IMR-90 (cell line): ENCODE data around the gene MARS1. TPM values are rescaled to one million over a fixed set of nuclear protein-coding genes. Genes with fewer than 3 reads are reported as not detected.

Source experiments
- ATAC-seq: fragments of 200-7000 bp; cut with Tn5 transposase; 2 replicates; pipeline ENCODE4 v1.9.1; 2020; ENCODE audit warnings: low read depth, mild to moderate bottlenecking, moderate library complexity
- BruUV-seq: library from RNA; stranded (reverse); fragments of 400-500 nt; replicated peaks from 2 replicates; lab custom pipeline; 2021; lab: Mats Ljungman, UMichigan
- CTCF ChIA-PET: fragments of 300-600 bp; formaldehyde crosslinking; extraction: SDS; loops from one replicate; lab custom pipeline; 2021; ENCODE audit warnings: antibody characterized with exemption; lab: Yijun Ruan, JAX
- POLR2A ChIA-PET: fragments of 300-600 bp; sonication (Branson Sonifier 250); formaldehyde crosslinking; loops from one replicate; lab custom pipeline; 2022; ENCODE audit warnings: antibody characterized with exemption; ENCODE audit not compliant: unreplicated experiment; lab: Charles Lee
- DNase-seq: peaks from one replicate; pipeline ENCODE4 v3.0.0; 2013
- H2AFZ ChIP-seq: replicated peaks from 2 replicates; pipeline ENCODE3; 2013; ENCODE audit warnings: low read length, mild to moderate bottlenecking; ENCODE audit not compliant: poor library complexity
- H2AK5ac ChIP-seq: 2 replicates; pipeline ENCODE4 v1.6.1; 2013; ENCODE audit warnings: low read depth, low read length, inconsistent platforms
- H2AK9ac ChIP-seq: replicated peaks from 2 replicates; pipeline ENCODE3; 2013; ENCODE audit warnings: mild to moderate bottlenecking, low read depth, low read length, moderate library complexity; ENCODE audit not compliant: poor library complexity
- H2BK120ac ChIP-seq: 2 replicates; pipeline ENCODE4 v1.6.1; 2013; ENCODE audit warnings: low read depth, low read length, inconsistent platforms
- H2BK15ac ChIP-seq: 3 replicates; pipeline ENCODE4 v1.6.1; 2013; ENCODE audit warnings: low read depth, low read length, inconsistent platforms
- H2BK20ac ChIP-seq: 2 replicates; pipeline ENCODE4 v1.6.1; 2013; ENCODE audit warnings: low read depth, mild to moderate bottlenecking, inconsistent platforms, low read length, moderate library complexity
- H2BK5ac ChIP-seq: 2 replicates; pipeline ENCODE4 v1.6.1; 2013; ENCODE audit warnings: mild to moderate bottlenecking, low read depth, low read length, inconsistent platforms; ENCODE audit not compliant: poor library complexity, severe bottlenecking
- H3K14ac ChIP-seq: replicated peaks from 2 replicates; pipeline ENCODE4 v1.6.1; 2013; ENCODE audit warnings: low read depth, low read length, inconsistent platforms
- H3K18ac ChIP-seq: 2 replicates; pipeline ENCODE4 v1.6.1; 2013; ENCODE audit warnings: low read depth, low read length, control low read depth
- H3K23ac ChIP-seq: 2 replicates; pipeline ENCODE4 v1.6.1; 2013; ENCODE audit warnings: low read depth, low read length, inconsistent platforms
- H3K27ac ChIP-seq: 2 replicates; pipeline ENCODE4 v1.5.1; 2013; ENCODE audit warnings: mild to moderate bottlenecking, control low read depth, low read length; ENCODE audit not compliant: insufficient read depth
- H3K27me3 ChIP-seq: 2 replicates; pipeline ENCODE4 v1.6.1; 2013; ENCODE audit warnings: low read length; ENCODE audit not compliant: control insufficient read depth, insufficient read depth
- H3K36me3 ChIP-seq: 2 replicates; pipeline ENCODE4 v1.6.1; 2013; ENCODE audit warnings: low read length, mixed read lengths; ENCODE audit not compliant: control insufficient read depth, insufficient read depth
- H3K4ac ChIP-seq: 2 replicates; pipeline ENCODE4 v1.6.1; 2013; ENCODE audit warnings: low read depth, low read length, inconsistent platforms
- H3K4me1 ChIP-seq: 2 replicates; pipeline ENCODE4 v1.6.1; 2013; ENCODE audit warnings: low read length, mixed read lengths; ENCODE audit not compliant: control insufficient read depth, insufficient read depth
- H3K4me2 ChIP-seq: 2 replicates; pipeline ENCODE4 v1.6.1; 2013; ENCODE audit warnings: low read depth, mild to moderate bottlenecking, control low read depth, low read length, moderate library complexity
- H3K4me3 ChIP-seq: 2 replicates; pipeline ENCODE4 v1.5.1; 2013; ENCODE audit warnings: low read depth, mild to moderate bottlenecking, control low read depth, low read length, moderate library complexity; ENCODE audit not compliant: insufficient read depth
- H3K56ac ChIP-seq: 2 replicates; pipeline ENCODE4 v1.6.1; 2013; ENCODE audit warnings: low read length, inconsistent platforms; ENCODE audit not compliant: insufficient read depth; ENCODE audit errors: extremely low read depth
- H3K79me1 ChIP-seq, 2 experiments: 2 replicates each; pipeline ENCODE4 v1.6.1; 2013; ENCODE audit warnings: low read length in 2 of 2, inconsistent platforms in 1 of 2, low read depth in 1 of 2
- H3K9ac ChIP-seq: 2 replicates; pipeline ENCODE4 v1.6.1; 2013; ENCODE audit warnings: low read depth, low read length, control low read depth
- H3K9me1 ChIP-seq: 2 replicates; pipeline ENCODE4 v1.6.1; 2013; ENCODE audit warnings: low read length, inconsistent platforms; ENCODE audit not compliant: insufficient read depth
- H3K9me3 ChIP-seq: 2 replicates; pipeline ENCODE4 v1.6.1; 2013; ENCODE audit warnings: low read length; ENCODE audit not compliant: control insufficient read depth, insufficient read depth
- H4K20me1 ChIP-seq: 2 replicates; pipeline ENCODE4 v1.6.1; 2013; ENCODE audit warnings: low read length, inconsistent platforms; ENCODE audit not compliant: insufficient read depth
- H4K5ac ChIP-seq: 2 replicates; pipeline ENCODE4 v1.6.1; 2013; ENCODE audit warnings: mild to moderate bottlenecking, low read depth, low read length, control low read depth
- H4K8ac ChIP-seq, 2 experiments: 2 replicates each; pipeline ENCODE4 v1.6.1; 2013; ENCODE audit warnings: low read depth in 2 of 2, low read length in 2 of 2, control low read depth in 1 of 2, inconsistent platforms in 1 of 2
- H4K91ac ChIP-seq: 2 replicates; pipeline ENCODE4 v1.6.1; 2013; ENCODE audit warnings: low read depth, low read length, inconsistent platforms; ENCODE audit not compliant: insufficient read depth
- BHLHE40 ChIP-seq: fragments of 150-350 bp; IDR thresholded peaks from 2 replicates; pipeline ENCODE4 v1.6.1; 2016; ENCODE audit warnings: mild to moderate bottlenecking, low read depth, low read length
- CEBPB ChIP-seq: IDR thresholded peaks from 2 replicates; pipeline ENCODE4 v1.6.1; 2012; ENCODE audit warnings: low read depth, low read length, improper control_type of control experiment
- CTCF ChIP-seq: conservative IDR thresholded peaks from 2 replicates; pipeline ENCODE4 v1.5.1; 2012; ENCODE audit warnings: mild to moderate bottlenecking, low read depth, low read length, improper control_type of control experiment
- ELK1 ChIP-seq: fragments of 150-350 bp; IDR thresholded peaks from 2 replicates; pipeline ENCODE4 v1.6.1; 2016; ENCODE audit warnings: low read depth, mild to moderate bottlenecking, low read length, moderate library complexity, borderline replicate concordance
- FOS ChIP-seq: fragments of 150-350 bp; IDR thresholded peaks from 2 replicates; pipeline ENCODE4 v1.6.1; 2016; ENCODE audit warnings: low read depth, low read length
- MAFK ChIP-seq: IDR thresholded peaks from 2 replicates; pipeline ENCODE4 v1.6.1; 2012; ENCODE audit warnings: low read depth, low read length, improper control_type of control experiment
- MAZ ChIP-seq: IDR thresholded peaks from 2 replicates; pipeline ENCODE4 v1.6.1; 2012; ENCODE audit warnings: low read depth, mild to moderate bottlenecking, low read length, improper control_type of control experiment, moderate library complexity, borderline replicate concordance
- MXI1 ChIP-seq: IDR thresholded peaks from 2 replicates; pipeline ENCODE4 v1.6.1; 2012; ENCODE audit warnings: low read depth, mild to moderate bottlenecking, low read length, moderate library complexity, borderline replicate concordance
- NFE2L2 ChIP-seq: fragments of 150-350 bp; IDR thresholded peaks from 2 replicates; pipeline ENCODE4 v1.6.1; 2016; ENCODE audit warnings: low read depth, mild to moderate bottlenecking, low read length
- POLR2A ChIP-seq: IDR thresholded peaks from 2 replicates; pipeline ENCODE4 v1.6.1; 2012; ENCODE audit warnings: mild to moderate bottlenecking, low read depth, low read length
- RAD21 ChIP-seq: IDR thresholded peaks from 2 replicates; pipeline ENCODE4 v1.6.1; 2012; ENCODE audit warnings: low read length, improper control_type of control experiment
- RCOR1 ChIP-seq: IDR thresholded peaks from 2 replicates; pipeline ENCODE4 v1.6.1; 2012; ENCODE audit warnings: mild to moderate bottlenecking, low read length, improper control_type of control experiment; ENCODE audit not compliant: insufficient replicate concordance
- RFX5 ChIP-seq: IDR thresholded peaks from 2 replicates; pipeline ENCODE4 v1.8.0; 2012; ENCODE audit warnings: low read depth, mild to moderate bottlenecking, low read length, moderate library complexity
- SMC3 ChIP-seq: fragments of 150-350 bp; IDR thresholded peaks from 2 replicates; pipeline ENCODE4 v1.6.1; 2016; ENCODE audit warnings: low read depth, mild to moderate bottlenecking, antibody characterized with exemption, low read length, moderate library complexity
- USF2 ChIP-seq: fragments of 150-350 bp; IDR thresholded peaks from 2 replicates; pipeline ENCODE4 v1.6.1; 2017; ENCODE audit warnings: mild to moderate bottlenecking, antibody characterized with exemption, low read length, low read depth
- WGBS, 2 experiments: methylation state at CpG; one replicate each; pipeline versions ENCODE4 v1.1.5 to v1.1.7; 2013; ENCODE audit warnings: missing lambda C conversion rate in 2 of 2; ENCODE audit not compliant: insufficient read length in 1 of 2; ENCODE audit errors: extremely low coverage in 2 of 2; 5-methylcytosine and 5-hydroxymethylcytosine counted together
- dilution Hi-C: fragments of 300-500 bp; cut with HindIII; formaldehyde crosslinking; loops from one replicate; pipeline ENCODE4 v1.14.3; 2018; ENCODE audit warnings: low sequenced_read_pairs; ENCODE audit not compliant: unreplicated experiment
- in situ Hi-C: fragments of 300-500 bp; cut with MboI; formaldehyde crosslinking; loops from 3 replicates; pipeline ENCODE4 v1.14.3; 2019; ENCODE audit warnings: low sequenced_read_pairs, inconsistent platforms, mixed read lengths
- intact Hi-C: fragments of 100-400 bp; cut with micrococcal nuclease; formaldehyde crosslinking; loops from 2 replicates; pipeline ENCODE4 v1.10.0; 2022
- polyA plus RNA-seq, 3 experiments: library from polyadenylated mRNA; depleted of rRNA; stranded (reverse); fragments of >200 nt; gene quantifications; 2 replicates each; pipeline ENCODE4 v1.2.3, GENCODE V29; 2012; ENCODE audit warnings: low replicate concordance in 1 of 3
- total RNA-seq: library from RNA; depleted of rRNA; stranded (reverse); fragments of >200 nt; gene quantifications from 2 replicates; pipeline ENCODE4 v1.2.3, GENCODE V29; 2012

The MARS1 gene
- total and polyA plus RNA-seq, 2 of the 4 experiments (the other 2 are of a cell fraction), result 156 to 164 TPM

- Histone ChIP-seq H3K23ac (peak overlapping the region; percentile 58), H3K18ac (no peak overlapping the region), H4K91ac (peak overlapping the region; percentile 48), H3K4me3 (peak overlapping the region; percentile 77), H4K20me1 (peaks cover 34% of the 10 kb centered on the region), H2AK5ac (peak overlapping the region; percentile 98), H4K5ac (peak overlapping the region; percentile 62), H2BK120ac (peak overlapping the region; percentile 37; the same call in 1 of the 2 replicates), H3K9me1 (peaks cover 21% of the 10 kb centered on the region), H3K56ac (0 out of 2 replicates have a peak overlapping the region, but pooled peaks have one; percentile 61), H3K79me1 (peaks cover 30 to 43% of the 10 kb centered on the region in 2 experiments), H3K4me2 (peak overlapping the region; percentile 100), H3K14ac (peak overlapping the region; percentile 79), H3K27me3 (peaks cover 25% of the 10 kb centered on the region), H2BK5ac (peak overlapping the region; percentile 30), H3K27ac (peak overlapping the region; percentile 77), H3K4ac (peak overlapping the region; percentile 74), H3K9me3 (no peaks in the 10 kb centered on the region), H2BK20ac (no peak overlapping the region), H2BK15ac (0 out of 3 replicates have a peak overlapping the region, but pooled peaks have one; percentile 4), H3K9ac (peak overlapping the region; percentile 90), H3K4me1 (peaks cover 13% of the 10 kb centered on the region), H2AK9ac (peak overlapping the region; percentile 97), H4K8ac (peak overlapping the region; percentile 42 to 81), H3K36me3 (peaks cover 12% of the 10 kb centered on the region), H2AFZ (peak overlapping the region; percentile 93)
- BruUV-seq, result no TSS peak
- ATAC-seq (no peak), DNase-seq (peak; percentile 12)
- ChIA-PET POLR2A (no interaction called here), CTCF (interaction anchor here (0.7 kb wide), 1 partner anchor 37 kb away, joined by 3 read pairs; no protein-coding TSS in a partner anchor)
- no CpG with 5 or more reads among the region's 15 CpGs for WGBS, 2 experiments
- in situ Hi-C loops, result no loop called here
- dilution Hi-C loops, result no loop called here
- intact Hi-C loops, result no loop called here
- TF ChIP-seq RCOR1 (no peak), MAFK (no peak), MAZ (no peak), SMC3 (no peak), FOS (no peak), RFX5 (no peak), CEBPB (no peak), POLR2A (no peak), ELK1 (no peak), NFE2L2 (no peak), USF2 (no peak), BHLHE40 (no peak), MXI1 (no peak), RAD21 (no peak), CTCF (no peak)
Observed at GRCh38 chr12:57545809-57546437, 58.1 kb downstream of the MARS1 start.
